CD4-positive, alpha-beta T cell (primary cell): ENCODE data around the gene ARPC5. TPM values are rescaled to one million over a fixed set of nuclear protein-coding genes. Genes with fewer than 3 reads are reported as not detected.

Source experiments
- ATAC-seq: fragments of 200-7000 bp; cut with Tn5 transposase; one replicate; pipeline ENCODE4 v1.10.0; 2022; ENCODE audit warnings: mild to moderate bottlenecking; ENCODE audit not compliant: poor library complexity
- CTCF ChIA-PET: fragments of 350-600 bp; sonication (Branson Sonifier 250); formaldehyde crosslinking; loops from one replicate; lab custom pipeline; 2021; ENCODE audit warnings: antibody characterized with exemption, inconsistent platforms; lab: Charles Lee
- POLR2A ChIA-PET: fragments of 350-600 bp; sonication (Branson Sonifier 250); formaldehyde crosslinking; loops from one replicate; lab custom pipeline; 2021; ENCODE audit warnings: antibody characterized with exemption, inconsistent platforms; lab: Charles Lee
- DNase-seq, 14 experiments: peaks; one replicate each; pipeline ENCODE4 v3.0.0-alpha.2; 2013 to 2020; ENCODE audit warnings: mixed read lengths in 2 of 14
- H3K27ac ChIP-seq, 2 donors: one replicate each; pipeline versions ENCODE4 v1.5.1 to v1.7.0; 2013; ENCODE audit warnings: low read length in 2 of 2, low read depth in 1 of 2, mild to moderate bottlenecking in 1 of 2
- H3K27me3 ChIP-seq, 2 experiments: 1 replicate in 1 of 2; 2 replicates in 1 of 2; pipeline versions ENCODE4 v1.6.1 to v1.7.0; 2013; ENCODE audit warnings: low read length in 2 of 2, control low read depth in 1 of 2, mild to moderate bottlenecking in 1 of 2, moderate library complexity in 1 of 2; ENCODE audit not compliant: insufficient read depth in 2 of 2, control insufficient read depth in 1 of 2
- H3K36me3 ChIP-seq: one replicate; pipeline ENCODE4 v1.6.1; 2013; ENCODE audit warnings: low read length, control low read depth; ENCODE audit not compliant: insufficient read depth
- H3K4me1 ChIP-seq: one replicate; pipeline ENCODE4 v1.6.1; 2013; ENCODE audit warnings: low read length, control low read depth; ENCODE audit not compliant: insufficient read depth
- H3K4me3 ChIP-seq: one replicate; pipeline ENCODE4 v1.5.1; 2013; ENCODE audit warnings: mild to moderate bottlenecking, low read length, moderate library complexity
- H3K9me3 ChIP-seq, 2 experiments: 1 replicate in 1 of 2; 2 replicates in 1 of 2; pipeline versions ENCODE4 v1.6.1 to v1.7.0; 2013; ENCODE audit warnings: low read length in 2 of 2, mild to moderate bottlenecking in 2 of 2, control low read depth in 1 of 2, moderate library complexity in 1 of 2; ENCODE audit not compliant: control insufficient read depth in 1 of 2, insufficient read depth in 1 of 2
- H3K27ac Mint-ChIP-seq: one replicate; pipeline ENCODE4 v1.8.0; 2020; ENCODE audit warnings: mixed read lengths
- H3K27me3 Mint-ChIP-seq: one replicate; pipeline ENCODE4 v1.8.0; 2021; ENCODE audit warnings: mixed read lengths
- H3K36me3 Mint-ChIP-seq: one replicate; pipeline ENCODE4 v1.8.0; 2021; ENCODE audit warnings: low read depth, mixed read lengths
- H3K4me1 Mint-ChIP-seq: one replicate; pipeline ENCODE4 v1.8.0; 2021; ENCODE audit warnings: low read depth, mixed read lengths
- H3K4me3 Mint-ChIP-seq: one replicate; pipeline ENCODE4 v1.8.0; 2020; ENCODE audit warnings: mild to moderate bottlenecking, mixed read lengths
- H3K9me3 Mint-ChIP-seq: one replicate; pipeline ENCODE4 v1.8.0; 2020; ENCODE audit warnings: mixed read lengths
- CTCF ChIP-seq: fragments of 200-600 bp; IDR thresholded peaks from one replicate; pipeline ENCODE4 v1.8.0; 2022; ENCODE audit warnings: antibody characterized with exemption, mild to moderate bottlenecking
- intact Hi-C, 2 experiments: fragments of 100-400 bp; cut with DNase I in 1 of 2; cut with micrococcal nuclease in 1 of 2; formaldehyde crosslinking; loops; one replicate each; pipeline versions ENCODE4 v1.15.1 to v1.9.0; 2023 to 2025; cut with DNase I, micrococcal nuclease
- total RNA-seq, 174 experiments: library from RNA in 2 of 174; stranded (reverse) in 2 of 174; gene quantifications; one replicate each; pipeline ENCODE4 v1.2.3 and lab custom pipeline; 2021 to 2026

The ARPC5 gene
- total RNA-seq, 2 experiments from 2014 or later = 21.4 to 23.0 TPM

DNA sequence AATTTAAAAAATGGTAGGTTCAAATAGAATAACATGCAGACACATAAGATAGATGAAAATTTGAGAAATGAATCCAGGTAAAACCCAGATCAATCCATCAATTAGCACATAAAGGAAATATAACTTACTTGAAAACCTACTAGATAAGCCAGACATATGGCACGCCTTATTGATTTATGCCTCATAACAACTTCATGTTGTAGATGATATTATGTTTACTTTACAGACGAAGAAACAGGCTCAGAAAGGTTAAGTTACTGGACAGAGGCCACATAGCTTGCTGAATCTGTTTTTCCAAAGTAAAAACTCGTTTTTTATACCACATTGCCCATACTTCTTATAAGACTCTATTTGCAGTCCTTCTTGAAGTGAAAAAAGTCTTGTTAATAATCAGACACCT, 23.2 kb downstream of the ARPC5 start:
- H3K27me3 ChIP-seq = no peaks in the 10 kb centered on the region
- DNase-seq = no peak
- no peaks in the 10 kb centered on the region for H3K4me1 ChIP-seq
- no peaks in the 10 kb centered on the region for H3K36me3 ChIP-seq
- TF ChIP-seq CTCF = no peak
- POLR2A ChIA-PET = no interaction called here
- H3K9me3 ChIP-seq = no peaks in the 10 kb centered on the region
- no peak overlapping the region for H3K4me3 ChIP-seq
- no peak overlapping the region for H3K4me3 Mint-ChIP-seq
- no peak overlapping the region for H3K27ac ChIP-seq
- H3K4me1 Mint-ChIP-seq = peaks cover 3% of the 10 kb centered on the region
- no peak for ATAC-seq
- intact Hi-C loops = no loop called here
- no peak overlapping the region for H3K27ac Mint-ChIP-seq
- no peaks in the 10 kb centered on the region for H3K9me3 Mint-ChIP-seq
- no peaks in the 10 kb centered on the region for H3K36me3 Mint-ChIP-seq
- H3K27me3 Mint-ChIP-seq = peaks cover 8% of the 10 kb centered on the region
- CTCF ChIA-PET = no interaction called here

- no peaks in the 10 kb centered on the region for H3K36me3 ChIP-seq
- H3K27me3 ChIP-seq = no peaks in the 10 kb centered on the region
- Mint-ChIP-seq H3K36me3 (no peaks in the 10 kb centered on the region), H3K4me3 (no peak overlapping the region), H3K9me3 (no peaks in the 10 kb centered on the region), H3K4me1 (no peaks in the 10 kb centered on the region), H3K27me3 (peaks cover 8% of the 10 kb centered on the region), H3K27ac (no peak overlapping the region)
- DNase-seq (no peak), ATAC-seq (no peak)
- POLR2A ChIA-PET = no interaction called here
- no peak for TF ChIP-seq CTCF
- CTCF ChIA-PET = no interaction called here
- H3K4me3 ChIP-seq = no peak overlapping the region
- H3K4me1 ChIP-seq = no peaks in the 10 kb centered on the region
- H3K9me3 ChIP-seq = no peaks in the 10 kb centered on the region
- intact Hi-C loops = no loop called here
- H3K27ac ChIP-seq = no peak overlapping the region
Observed at GRCh38 chr1:183611021-183611420, 24.6 kb downstream of the ARPC5 start.

DNA sequence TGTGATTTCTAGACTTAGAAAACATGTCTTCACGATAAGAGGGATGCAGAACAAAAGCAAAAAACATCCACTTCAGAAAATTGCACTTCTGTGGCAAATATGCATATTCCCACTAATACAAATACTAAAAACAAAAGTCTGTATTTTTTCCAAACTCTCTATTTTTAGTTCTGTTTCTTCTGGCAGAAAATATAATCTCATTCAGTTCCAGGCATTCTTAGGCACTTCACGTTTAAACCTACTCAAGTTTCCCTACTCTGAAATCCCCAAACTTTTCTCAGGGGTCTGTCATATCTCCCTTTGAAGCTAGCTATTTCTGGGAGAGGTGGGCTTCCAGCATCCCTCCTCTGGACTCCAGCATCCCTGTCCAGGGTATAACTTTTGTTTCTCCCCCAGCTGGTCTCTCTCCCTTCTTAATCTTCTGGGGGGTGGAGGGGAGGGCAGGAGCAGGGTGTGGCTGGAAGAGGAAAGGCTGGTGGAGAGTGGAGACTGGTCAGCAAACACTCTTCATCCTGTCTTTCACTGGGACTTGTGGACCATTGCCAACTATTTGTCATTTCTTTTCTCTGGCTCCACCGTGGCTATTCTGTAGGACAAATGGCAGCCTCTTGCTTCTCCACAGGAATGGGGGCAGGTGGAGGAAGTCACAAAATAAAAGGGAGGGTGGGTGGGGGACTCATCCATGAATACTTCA, 25.7 kb downstream of the ARPC5 start:
- H3K4me3 Mint-ChIP-seq = no peak overlapping the region
- H3K27ac Mint-ChIP-seq = no peak overlapping the region
- Histone ChIP-seq H3K36me3 (no peaks in the 10 kb centered on the region), H3K4me1 (no peaks in the 10 kb centered on the region), H3K27ac (no peak overlapping the region), H3K9me3 (no peaks in the 10 kb centered on the region), H3K4me3 (no peak overlapping the region), H3K27me3 (no peaks in the 10 kb centered on the region)
- H3K27me3 Mint-ChIP-seq = peaks cover 8% of the 10 kb centered on the region
- intact Hi-C loops = loop anchor here in 1 of 2 experiments (5.0 kb wide), 1 partner anchor 158 kb away; no protein-coding TSS in a partner anchor
- ATAC-seq (no peak), DNase-seq (no peak)
- ChIA-PET CTCF (no interaction called here), POLR2A (no interaction called here)
- no peaks in the 10 kb centered on the region for H3K9me3 Mint-ChIP-seq
- no peak for TF ChIP-seq CTCF
- H3K4me1 Mint-ChIP-seq = no peaks in the 10 kb centered on the region
- no peaks in the 10 kb centered on the region for H3K36me3 Mint-ChIP-seq
